ENCODE data around the gene ALG12.

DNA sequence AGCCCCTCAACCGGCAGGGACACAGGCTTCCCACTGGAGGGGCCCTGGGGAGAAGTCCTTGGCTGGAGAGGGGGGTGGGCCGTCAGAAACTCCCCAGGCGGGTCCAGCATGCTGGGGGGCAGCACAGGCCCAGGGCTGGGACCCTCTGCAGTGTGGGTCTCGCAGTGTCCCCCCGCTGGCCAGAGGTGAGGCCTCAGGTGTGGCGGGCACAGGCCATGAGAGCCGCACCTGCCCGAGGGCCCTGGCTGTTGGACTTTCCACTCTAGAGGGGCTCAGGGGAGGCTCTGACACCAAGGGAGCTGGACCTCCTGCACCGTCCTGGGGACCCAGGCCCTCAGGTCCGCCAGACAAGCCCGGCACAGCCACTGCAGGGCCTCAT is 31.7 kb upstream of the ALG12 start:
- TF ChIP-seq POLR2A (IDR thresholded peaks at IDR 0.05) (no peak), CTCF (IDR thresholded peaks at IDR 0.05) (no peak), EP300 (IDR thresholded peaks at IDR 0.05) (no peak)

Data from ovary (tissue), 3 donors.